Measurements from ENCODE around the gene TENM3. TPM values are rescaled to one million over a fixed set of nuclear protein-coding genes. Genes with fewer than 3 reads are reported as not detected.

Gene TENM3
- total RNA-seq, 1 donor from 2014 or later = 40.4 TPM

GRCh38 chr4:182842759-182843390 lies 599.7 kb downstream of the TENM3 start:
- Mint-ChIP-seq H3K4me3 (ENCODE audit: low read depth) (no peak overlapping the region), H3K4me1 (ENCODE audit: low read depth) (peaks cover 6% of the 10 kb centered on the region), H3K9me3 (ENCODE audit: low read depth) (no peaks in the 10 kb centered on the region), H3K27ac (peak overlapping the region; percentile 21), H3K27me3 (peaks cover 17% of the 10 kb centered on the region), H3K36me3 (ENCODE audit: insufficient read depth) (no peaks in the 10 kb centered on the region)
- DNase-seq (ENCODE audit: low spot score, unreplicated experiment) = no peak
- no peak for TF ChIP-seq CTCF (IDR thresholded peaks at IDR 0.05; ENCODE audit: unreplicated experiment)

DNA sequence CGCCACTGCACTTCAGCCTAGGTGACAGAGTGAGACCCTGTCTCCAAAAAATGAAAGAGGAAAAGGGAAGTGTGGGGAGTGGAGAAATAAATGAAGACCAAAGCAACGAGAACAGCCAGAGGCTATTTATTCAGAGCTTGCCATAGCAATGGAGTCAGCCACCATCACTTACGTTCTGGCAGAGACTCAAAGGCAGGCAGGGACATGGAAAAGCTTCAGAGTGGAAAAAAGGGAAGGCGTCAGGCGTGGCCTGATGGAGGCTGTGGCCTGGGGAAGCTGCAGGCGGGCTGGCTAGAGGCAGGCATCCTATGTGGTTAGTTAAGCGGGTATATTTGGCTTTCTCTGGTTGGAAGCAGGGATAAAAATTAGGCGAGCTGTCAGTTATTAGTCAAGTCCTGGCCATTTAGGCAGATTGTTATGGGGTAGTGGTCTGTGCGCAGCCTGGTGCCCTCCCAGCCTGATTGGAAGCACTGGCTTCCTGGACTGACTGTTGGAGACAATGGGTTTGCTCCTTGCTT lies 600.7 kb downstream of the TENM3 start:
- no peaks in the 10 kb centered on the region for H3K9me3 Mint-ChIP-seq (ENCODE audit: low read depth)
- peaks cover 17% of the 10 kb centered on the region for H3K27me3 Mint-ChIP-seq
- H3K4me1 Mint-ChIP-seq (ENCODE audit: low read depth) = peaks cover 4% of the 10 kb centered on the region
- H3K27ac Mint-ChIP-seq = no peak overlapping the region
- no peaks in the 10 kb centered on the region for H3K36me3 Mint-ChIP-seq (ENCODE audit: insufficient read depth)
- H3K4me3 Mint-ChIP-seq (ENCODE audit: low read depth) = no peak overlapping the region
- TF ChIP-seq CTCF (IDR thresholded peaks at IDR 0.05; ENCODE audit: unreplicated experiment) = no peak
- no peak for DNase-seq (ENCODE audit: low spot score, unreplicated experiment)

DNA sequence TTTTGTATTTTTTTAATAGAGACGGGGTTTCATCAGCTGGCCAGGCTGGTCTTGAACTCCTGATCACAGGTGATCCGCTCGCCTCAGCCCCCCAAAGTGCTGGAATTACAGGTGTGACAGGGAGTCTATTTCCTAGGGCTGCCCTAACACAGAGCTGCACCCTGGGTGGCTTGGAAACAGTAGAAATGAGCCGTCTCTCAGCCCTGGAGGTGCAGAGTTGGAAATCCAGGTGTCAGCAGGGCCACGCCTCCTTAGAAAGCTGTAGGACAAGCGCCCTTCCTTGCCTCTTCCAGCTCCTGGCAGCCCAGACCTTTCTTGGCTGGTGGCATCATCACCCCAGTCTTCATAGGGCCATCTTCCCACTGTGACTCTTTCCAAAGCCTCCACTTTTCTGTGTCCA lies 602.4 kb downstream of the TENM3 start:
- Mint-ChIP-seq H3K27me3 (peaks cover 17% of the 10 kb centered on the region), H3K4me1 (ENCODE audit: low read depth) (peaks cover 4% of the 10 kb centered on the region), H3K27ac (no peak overlapping the region), H3K4me3 (ENCODE audit: low read depth) (no peak overlapping the region), H3K36me3 (ENCODE audit: insufficient read depth) (no peaks in the 10 kb centered on the region), H3K9me3 (ENCODE audit: low read depth) (no peaks in the 10 kb centered on the region)
- no peak for DNase-seq (ENCODE audit: low spot score, unreplicated experiment)
- no peak for TF ChIP-seq CTCF (IDR thresholded peaks at IDR 0.05; ENCODE audit: unreplicated experiment)

- Mint-ChIP-seq H3K36me3 (ENCODE audit: insufficient read depth) (no peaks in the 10 kb centered on the region), H3K4me3 (ENCODE audit: low read depth) (no peak overlapping the region), H3K9me3 (ENCODE audit: low read depth) (no peaks in the 10 kb centered on the region), H3K27me3 (peaks cover 17% of the 10 kb centered on the region), H3K27ac (no peak overlapping the region), H3K4me1 (ENCODE audit: low read depth) (peaks cover 4% of the 10 kb centered on the region)
- no peak for TF ChIP-seq CTCF (IDR thresholded peaks at IDR 0.05; ENCODE audit: unreplicated experiment)
- DNase-seq (ENCODE audit: low spot score, unreplicated experiment) = no peak
These were observed 602.8 kb downstream of the TENM3 start for GRCh38 chr4:182846036-182846435.

DNA sequence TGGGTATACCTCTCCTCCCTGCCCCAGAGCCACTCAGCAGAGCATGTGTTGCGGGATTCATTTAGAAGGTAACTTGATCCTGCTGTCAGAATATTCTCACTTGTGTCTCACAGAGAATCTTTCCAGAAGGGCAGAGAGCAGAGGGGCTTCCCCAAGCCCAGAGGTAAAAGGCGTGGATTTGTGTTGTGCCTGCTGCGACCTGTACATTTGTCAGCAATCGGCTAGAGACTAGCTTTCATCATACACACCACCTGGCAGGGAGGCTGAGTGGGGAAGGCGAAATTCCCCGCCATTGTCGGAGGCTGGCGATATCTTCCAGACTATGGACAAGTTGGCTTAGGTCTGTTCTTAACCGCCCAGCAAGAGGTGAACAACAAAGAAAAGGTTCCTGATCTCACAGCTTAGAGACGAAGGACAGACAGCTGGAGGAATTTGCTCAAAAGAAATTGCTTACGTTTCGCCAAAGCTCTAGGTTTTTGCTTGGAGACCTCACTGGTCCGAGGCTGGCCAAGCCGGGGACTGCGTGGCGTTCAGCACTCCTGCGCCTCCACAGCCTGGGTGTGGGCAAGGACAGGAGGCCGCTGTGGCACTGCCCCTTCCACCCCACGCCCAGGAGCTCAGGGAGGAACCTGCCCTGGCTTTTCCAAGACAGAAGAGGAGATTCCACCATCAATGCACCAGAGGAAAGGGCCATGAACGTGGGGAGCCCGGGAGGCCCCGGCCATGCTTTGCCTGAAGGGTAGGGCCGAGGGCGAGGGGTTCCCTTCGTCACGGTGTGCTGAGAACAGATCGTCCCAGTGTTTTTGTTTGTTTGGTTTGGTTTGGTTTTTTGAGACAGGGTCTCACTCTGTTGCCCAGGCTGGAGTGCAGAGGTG lies 604.6 kb downstream of the TENM3 start:
- no peak for TF ChIP-seq CTCF (IDR thresholded peaks at IDR 0.05; ENCODE audit: unreplicated experiment)
- Mint-ChIP-seq H3K9me3 (ENCODE audit: low read depth) (peaks cover 2% of the 10 kb centered on the region), H3K27me3 (peaks cover 16% of the 10 kb centered on the region), H3K4me1 (ENCODE audit: low read depth) (peaks cover 3% of the 10 kb centered on the region), H3K4me3 (ENCODE audit: low read depth) (no peak overlapping the region), H3K36me3 (ENCODE audit: insufficient read depth) (peaks cover 2% of the 10 kb centered on the region), H3K27ac (no peak overlapping the region)
- no peak for DNase-seq (ENCODE audit: low spot score, unreplicated experiment)

Measured in progenitor cell of endocrine pancreas (in vitro differentiated cells).